ENCODE data around the gene CSTPP1.

DNA sequence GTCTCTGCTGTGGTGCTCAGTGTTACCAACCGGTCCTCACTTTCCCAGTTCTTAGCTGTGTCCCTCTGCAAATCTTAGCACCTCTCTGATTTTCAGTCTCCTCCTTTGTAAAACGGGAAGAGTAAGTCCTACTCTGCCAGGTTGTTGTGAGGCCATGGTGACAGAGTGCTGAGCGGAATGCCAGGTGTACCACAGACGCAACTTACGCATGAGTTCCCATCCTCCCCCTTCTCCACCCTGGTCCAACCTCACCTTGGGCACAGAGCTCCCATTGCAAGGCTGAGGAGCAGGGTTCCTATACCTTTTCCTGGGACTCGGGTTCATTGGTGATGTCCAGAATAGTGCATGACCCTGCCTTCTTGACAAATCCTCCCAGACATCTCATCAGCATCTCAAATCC is 270.9 kb downstream of the CSTPP1 start:
- TF ChIP-seq, protein P1, sequence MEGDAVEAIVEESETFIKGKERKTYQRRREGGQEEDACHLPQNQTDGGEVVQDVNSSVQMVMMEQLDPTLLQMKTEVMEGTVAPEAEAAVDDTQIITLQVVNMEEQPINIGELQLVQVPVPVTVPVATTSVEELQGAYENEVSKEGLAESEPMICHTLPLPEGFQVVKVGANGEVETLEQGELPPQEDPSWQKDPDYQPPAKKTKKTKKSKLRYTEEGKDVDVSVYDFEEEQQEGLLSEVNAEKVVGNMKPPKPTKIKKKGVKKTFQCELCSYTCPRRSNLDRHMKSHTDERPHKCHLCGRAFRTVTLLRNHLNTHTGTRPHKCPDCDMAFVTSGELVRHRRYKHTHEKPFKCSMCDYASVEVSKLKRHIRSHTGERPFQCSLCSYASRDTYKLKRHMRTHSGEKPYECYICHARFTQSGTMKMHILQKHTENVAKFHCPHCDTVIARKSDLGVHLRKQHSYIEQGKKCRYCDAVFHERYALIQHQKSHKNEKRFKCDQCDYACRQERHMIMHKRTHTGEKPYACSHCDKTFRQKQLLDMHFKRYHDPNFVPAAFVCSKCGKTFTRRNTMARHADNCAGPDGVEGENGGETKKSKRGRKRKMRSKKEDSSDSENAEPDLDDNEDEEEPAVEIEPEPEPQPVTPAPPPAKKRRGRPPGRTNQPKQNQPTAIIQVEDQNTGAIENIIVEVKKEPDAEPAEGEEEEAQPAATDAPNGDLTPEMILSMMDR (IDR thresholded peaks at IDR 0.05): no peak
- TF ChIP-seq POLR2A (IDR thresholded peaks at IDR 0.05): no peak
